CD14-positive monocyte (primary cell): Measurements from ENCODE around the gene DTYMK. TPM values are rescaled to one million over a fixed set of nuclear protein-coding genes. Genes with fewer than 3 reads are reported as not detected.

Experiments used
- DNase-seq, 3 donors: peaks; one replicate each; pipeline ENCODE4 v3.0.0-alpha.2; 2011 to 2022
- H2AFZ ChIP-seq: 2 replicates; pipeline ENCODE4 v1.6.0; 2012; ENCODE audit warnings: mild to moderate bottlenecking, low read depth, low read length, inconsistent platforms; ENCODE audit not compliant: insufficient read depth, poor library complexity, severe bottlenecking
- H3K27ac ChIP-seq, 2 donors: 1 replicate in 1 of 2; 2 replicates in 1 of 2; pipeline ENCODE4 v1.5.1; 2012 to 2013; ENCODE audit warnings: low read length in 2 of 2, control low read depth in 1 of 2, inconsistent platforms in 1 of 2, low read depth in 1 of 2, mild to moderate bottlenecking in 1 of 2
- H3K27me3 ChIP-seq, 2 donors: one replicate each; pipeline versions ENCODE4 v1.6.0 to v1.6.1; 2011 to 2013; ENCODE audit warnings: low read length in 2 of 2; ENCODE audit not compliant: control insufficient read depth in 2 of 2, insufficient read depth in 2 of 2
- H3K36me3 ChIP-seq, 2 donors: replicated peaks in 1 of 2; 1 replicate in 1 of 2; 2 replicates in 1 of 2; pipeline versions ENCODE4 v1.5.1 to v1.6.1; 2012 to 2013; ENCODE audit warnings: low read length in 2 of 2, control low read depth in 1 of 2, inconsistent platforms in 1 of 2, mild to moderate bottlenecking in 1 of 2; ENCODE audit not compliant: insufficient read depth in 2 of 2, control insufficient read depth in 1 of 2
- H3K4me1 ChIP-seq, 2 donors: 1 replicate in 1 of 2; 2 replicates in 1 of 2; pipeline versions ENCODE4 v1.5.1 to v1.6.1; 2012 to 2013; ENCODE audit warnings: low read length in 2 of 2, control low read depth in 1 of 2, inconsistent platforms in 1 of 2, mild to moderate bottlenecking in 1 of 2, moderate library complexity in 1 of 2; ENCODE audit not compliant: insufficient read depth in 2 of 2, control insufficient read depth in 1 of 2
- H3K4me2 ChIP-seq: replicated peaks from 2 replicates; pipeline ENCODE3; 2012; ENCODE audit warnings: low read length, moderate library complexity, mild to moderate bottlenecking; ENCODE audit not compliant: poor library complexity, severe bottlenecking; ENCODE audit errors: extremely low read depth
- H3K4me3 ChIP-seq, 3 experiments: fragments of 200-600 bp in 1 of 3; sonication (generic) in 1 of 3; replicated peaks in 1 of 3; 1 replicate in 2 of 3; 2 replicates in 1 of 3; pipeline ENCODE4 v1.5.1; 2011 to 2013; ENCODE audit warnings: low read length in 3 of 3, mild to moderate bottlenecking in 3 of 3, control low read depth in 2 of 3, low read depth in 2 of 3, inconsistent platforms in 1 of 3, moderate library complexity in 1 of 3
- H3K79me2 ChIP-seq: 2 replicates; pipeline ENCODE4 v1.6.0; 2012; ENCODE audit warnings: mild to moderate bottlenecking, control low read depth, inconsistent platforms, low read length, moderate library complexity; ENCODE audit not compliant: insufficient read depth
- H3K9ac ChIP-seq: 2 replicates; pipeline ENCODE4 v1.6.0; 2017; ENCODE audit warnings: low read length, mild to moderate bottlenecking; ENCODE audit not compliant: insufficient read depth, poor library complexity, severe bottlenecking
- H3K9me3 ChIP-seq, 2 donors: replicated peaks in 1 of 2; 1 replicate in 1 of 2; 2 replicates in 1 of 2; pipeline versions ENCODE4 v1.5.1 to v1.6.1; 2012 to 2013; ENCODE audit warnings: low read length in 2 of 2, control low read depth in 1 of 2; ENCODE audit not compliant: control insufficient read depth in 1 of 2, insufficient read depth in 1 of 2
- H4K20me1 ChIP-seq: 2 replicates; pipeline ENCODE4 v1.6.0; 2012; ENCODE audit warnings: mild to moderate bottlenecking, low read length, control low read depth, moderate library complexity; ENCODE audit not compliant: insufficient read depth
- H3K27ac Mint-ChIP-seq, 7 donors: one replicate each; pipeline ENCODE4 v1.8.0; 2020; ENCODE audit warnings: mild to moderate bottlenecking in 7 of 7, mixed read lengths in 7 of 7, moderate library complexity in 6 of 7, inconsistent platforms in 2 of 7
- H3K27me3 Mint-ChIP-seq, 3 donors: one replicate each; pipeline ENCODE4 v1.8.0; 2021 to 2022; ENCODE audit warnings: low read depth in 3 of 3, mild to moderate bottlenecking in 3 of 3, mixed read lengths in 3 of 3, moderate library complexity in 3 of 3, inconsistent platforms in 1 of 3
- H3K36me3 Mint-ChIP-seq, 2 donors: one replicate each; pipeline ENCODE4 v1.8.0; 2020; ENCODE audit warnings: mixed read lengths in 2 of 2, inconsistent platforms in 1 of 2, mild to moderate bottlenecking in 1 of 2
- H3K4me1 Mint-ChIP-seq: one replicate; pipeline ENCODE4 v1.8.0; 2020; ENCODE audit warnings: mild to moderate bottlenecking, mixed read lengths
- H3K4me3 Mint-ChIP-seq, 2 donors: one replicate each; pipeline ENCODE4 v1.8.0; 2020; ENCODE audit warnings: mild to moderate bottlenecking in 2 of 2, mixed read lengths in 2 of 2, moderate library complexity in 1 of 2
- H3K9me3 Mint-ChIP-seq, 7 donors: one replicate each; pipeline ENCODE4 v1.8.0; 2020 to 2022; ENCODE audit warnings: mixed read lengths in 7 of 7, mild to moderate bottlenecking in 6 of 7, moderate library complexity in 6 of 7, inconsistent platforms in 2 of 7
- CTCF ChIP-seq: fragments of 200-600 bp; IDR thresholded peaks from one replicate; pipeline ENCODE4 v1.8.0; 2022; ENCODE audit warnings: antibody characterized with exemption, mild to moderate bottlenecking
- WGBS: methylation state at CpG from one replicate; pipeline ENCODE4 v1.1.5; 2013; ENCODE audit warnings: missing lambda C conversion rate; ENCODE audit not compliant: insufficient coverage; 5-methylcytosine and 5-hydroxymethylcytosine counted together
- intact Hi-C, 2 donors: fragments of 100-400 bp; cut with micrococcal nuclease; formaldehyde crosslinking; loops; one replicate each; pipeline versions ENCODE4 v1.15.0 to v1.15.1; 2023
- polyA plus RNA-seq, 3 donors: library from polyadenylated mRNA; depleted of rRNA in 1 of 3; unstranded in 2 of 3; stranded (reverse) in 1 of 3; fragments of 300-500 nt in 2 of 3; fragments of >200 nt in 1 of 3; fragmentation: Illumina TruSeq in 2 of 3; gene quantifications; 1 replicate in 2 of 3; 2 replicates in 1 of 3; pipeline ENCODE4 v1.2.3, GENCODE V29; 2012 to 2021

DTYMK gene
- polyA plus RNA-seq, 3 donors, result 13.0 to 23.5 (median 18.7) TPM

- no peak overlapping the region for H3K27ac Mint-ChIP-seq
- H3K79me2 ChIP-seq, result no peaks in the 10 kb centered on the region
Measured at GRCh38 chr2:241670333-241671110, 16.1 kb downstream of the DTYMK start.

GRCh38 chr2:241668839-241669238 is 17.8 kb downstream of the DTYMK start:
- Histone ChIP-seq H3K4me3 (no peak overlapping the region), H3K27me3 (no peaks in the 10 kb centered on the region), H3K9me3 (no peaks in the 10 kb centered on the region), H3K9ac (no peak overlapping the region), H3K4me1 (no peaks in the 10 kb centered on the region), H4K20me1 (peaks cover 3% of the 10 kb centered on the region), H3K36me3 (peaks cover 62 to 77% of the 10 kb centered on the region in 2 donors), H3K79me2 (no peaks in the 10 kb centered on the region), H3K27ac (no peak overlapping the region), H2AFZ (no peak overlapping the region), H3K4me2 (no peak overlapping the region)
- no peak overlapping the region for H3K27ac Mint-ChIP-seq
- no CpG with 5 or more reads among the region's 12 CpGs for WGBS
- H3K9me3 Mint-ChIP-seq, result no peaks in the 10 kb centered on the region
- no peak for DNase-seq
- no peaks in the 10 kb centered on the region for H3K27me3 Mint-ChIP-seq
- no peaks in the 10 kb centered on the region for H3K4me1 Mint-ChIP-seq
- TF ChIP-seq CTCF, result no peak
- intact Hi-C loops, result no loop called here
- H3K4me3 Mint-ChIP-seq, result no peak overlapping the region
- peaks cover 58 to 73% of the 10 kb centered on the region in 2 donors for H3K36me3 Mint-ChIP-seq

More at GRCh38 chr2:241670333-241671110, 16.1 kb downstream of the DTYMK start:
- H3K36me3 ChIP-seq, result peaks cover 66 to 92% of the 10 kb centered on the region in 2 donors
- Mint-ChIP-seq H3K4me3 (no peak overlapping the region), H3K4me1 (no peaks in the 10 kb centered on the region), H3K27me3 (no peaks in the 10 kb centered on the region), H3K9me3 (no peaks in the 10 kb centered on the region), H3K36me3 (peaks cover 63 to 83% of the 10 kb centered on the region in 2 donors)
- H3K9me3 ChIP-seq, result no peaks in the 10 kb centered on the region
- no peak for DNase-seq
- intact Hi-C loops, result no loop called here
- no peak overlapping the region for H3K27ac ChIP-seq
- H4K20me1 ChIP-seq, result peaks cover 3% of the 10 kb centered on the region
- no peaks in the 10 kb centered on the region for H3K27me3 ChIP-seq
- no peak overlapping the region for H2AFZ ChIP-seq
- H3K9ac ChIP-seq, result no peak overlapping the region
- H3K4me2 ChIP-seq, result no peak overlapping the region
- TF ChIP-seq CTCF, result no peak
- H3K4me3 ChIP-seq, result no peak overlapping the region
- 96% methylated on average over 29 of the region's 31 CpGs for WGBS
- H3K4me1 ChIP-seq, result no peaks in the 10 kb centered on the region
